ENCODE measurements around the gene DST.

DST gene

GRCh38 chr6:56424064-56424463, 218.6 kb downstream of the DST start:
- DNase-seq: no peak

GRCh38 chr6:56420296-56420695, 222.4 kb downstream of the DST start:
- no peak for DNase-seq

GRCh38 chr6:56419191-56419590, 223.5 kb downstream of the DST start:
- DNase-seq: no peak

GRCh38 chr6:56417823-56418222, 224.9 kb downstream of the DST start:
- DNase-seq: no peak

GRCh38 chr6:56416247-56416646, 226.4 kb downstream of the DST start:
- no peak for DNase-seq

- no peak for DNase-seq
Measured at GRCh38 chr6:56408976-56409375, 233.7 kb downstream of the DST start.

Data from NCI-H2171 (cell line).